ENCODE data around the gene MAPK4.
"Not testable (repeated sequence)": the region's sequence is repeated elsewhere in the genome, so short reads cannot be mapped to it uniquely, and the experiment has no call there.

MAPK4 gene

DNA sequence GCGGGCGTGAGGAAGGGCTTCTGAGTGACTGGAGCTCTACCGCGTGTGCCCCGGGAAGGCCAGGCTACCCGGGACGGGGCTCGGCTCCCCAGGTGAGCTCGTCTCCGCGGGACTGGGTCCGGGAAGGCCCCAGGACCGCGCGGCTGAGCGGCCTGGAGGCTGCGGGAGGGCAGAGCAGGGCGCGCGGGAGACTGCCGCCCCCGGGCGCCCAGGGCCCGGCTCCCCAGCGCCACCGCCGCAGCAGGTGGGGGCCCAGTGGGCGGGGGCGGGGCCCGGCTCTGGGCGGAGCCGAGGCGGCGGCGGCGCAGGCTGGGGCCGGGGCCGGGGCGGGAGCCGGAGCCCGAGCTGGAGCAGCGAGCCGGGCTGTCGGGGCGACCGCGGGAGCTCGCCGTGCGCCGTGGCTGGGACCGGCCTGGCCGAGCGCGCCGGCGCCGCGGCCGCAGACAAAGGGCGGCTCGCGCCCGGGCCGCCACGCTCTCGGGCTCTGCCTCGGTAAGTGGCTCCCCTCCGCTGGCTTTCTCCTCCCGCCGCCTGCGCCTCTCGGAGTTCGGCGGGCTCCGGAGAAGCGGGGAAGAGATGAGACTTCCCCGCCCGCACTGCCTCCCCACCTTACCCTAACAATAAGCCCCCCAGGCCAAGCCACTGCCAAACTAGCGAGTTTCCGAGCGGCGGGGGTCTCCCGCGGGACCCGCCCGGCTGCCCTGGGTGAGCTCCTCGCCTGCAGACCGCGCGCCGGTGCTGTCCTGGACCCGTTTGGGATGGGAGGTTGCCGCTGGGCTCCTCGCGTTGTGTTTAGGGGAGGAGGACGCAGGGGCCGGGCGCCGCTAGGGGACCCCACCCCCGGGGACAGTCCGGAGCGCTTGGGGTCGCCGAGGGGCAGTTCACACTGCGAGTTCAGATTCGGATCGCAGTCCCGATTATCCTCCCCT is at the start of gene MAPK4:
Gene MAPK4 (plus strand): TSS at position 336 of the 929 bp plus-strand sequence. CDS start 103,872 bp downstream, outside the sequence.
- Histone ChIP-seq H3K9me3 (ENCODE audit: insufficient read depth, low read depth, low read length) (peaks cover 11% of the 10 kb centered on the region; the same call in 1 of the 2 replicates), H3K4me1 (ENCODE audit: insufficient read depth, low read length, poor library complexity, severe bottlenecking) (no peaks in the 10 kb centered on the region), H4K20me1 (ENCODE audit: insufficient read depth, low read length, poor library complexity, severe bottlenecking) (no peaks in the 10 kb centered on the region), H3K4me2 (ENCODE audit: low read depth, low read length, poor library complexity, severe bottlenecking) (no peak within 1 kb of the TSS), H3K79me2 (ENCODE audit: insufficient read depth, low read length) (no peaks in the 10 kb centered on the region), H3K9ac (ENCODE audit: low read depth, low read length, poor library complexity, severe bottlenecking) (no peak within 1 kb of the TSS), H3K36me3 (ENCODE audit: insufficient read depth, low read length) (no peaks in the 10 kb centered on the region), H3F3A (ENCODE audit: low read depth) (no peaks in the 10 kb centered on the region), H3K4me3 (ENCODE audit: low read length, poor library complexity, severe bottlenecking) (no peak within 1 kb of the TSS), H3K9me2 (replicated peaks; ENCODE audit: low read depth, low read length) (no peaks in the 10 kb centered on the region), H3K27me3 (ENCODE audit: insufficient read depth, low read length, poor library complexity, severe bottlenecking) (no peaks in the 10 kb centered on the region), H2AFZ (ENCODE audit: low read length) (no peak within 1 kb of the TSS)
- no peak for TF ChIP-seq EZH2phosphoT487 (IDR thresholded peaks at IDR 0.05; ENCODE audit: borderline replicate concordance)
- TF ChIP-seq, protein P1, sequence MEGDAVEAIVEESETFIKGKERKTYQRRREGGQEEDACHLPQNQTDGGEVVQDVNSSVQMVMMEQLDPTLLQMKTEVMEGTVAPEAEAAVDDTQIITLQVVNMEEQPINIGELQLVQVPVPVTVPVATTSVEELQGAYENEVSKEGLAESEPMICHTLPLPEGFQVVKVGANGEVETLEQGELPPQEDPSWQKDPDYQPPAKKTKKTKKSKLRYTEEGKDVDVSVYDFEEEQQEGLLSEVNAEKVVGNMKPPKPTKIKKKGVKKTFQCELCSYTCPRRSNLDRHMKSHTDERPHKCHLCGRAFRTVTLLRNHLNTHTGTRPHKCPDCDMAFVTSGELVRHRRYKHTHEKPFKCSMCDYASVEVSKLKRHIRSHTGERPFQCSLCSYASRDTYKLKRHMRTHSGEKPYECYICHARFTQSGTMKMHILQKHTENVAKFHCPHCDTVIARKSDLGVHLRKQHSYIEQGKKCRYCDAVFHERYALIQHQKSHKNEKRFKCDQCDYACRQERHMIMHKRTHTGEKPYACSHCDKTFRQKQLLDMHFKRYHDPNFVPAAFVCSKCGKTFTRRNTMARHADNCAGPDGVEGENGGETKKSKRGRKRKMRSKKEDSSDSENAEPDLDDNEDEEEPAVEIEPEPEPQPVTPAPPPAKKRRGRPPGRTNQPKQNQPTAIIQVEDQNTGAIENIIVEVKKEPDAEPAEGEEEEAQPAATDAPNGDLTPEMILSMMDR (conservative IDR thresholded peaks at IDR 0.05; ENCODE audit: low read length): no peak

- H2AFZ ChIP-seq (ENCODE audit: low read length); H3K9me2 ChIP-seq (replicated peaks; ENCODE audit: low read depth, low read length); H3K9ac ChIP-seq (ENCODE audit: low read depth, low read length, poor library complexity, severe bottlenecking); H3K27me3 ChIP-seq (ENCODE audit: insufficient read depth, low read length, poor library complexity, severe bottlenecking); H3K4me2 ChIP-seq (ENCODE audit: low read depth, low read length, poor library complexity, severe bottlenecking); H3K79me2 ChIP-seq (ENCODE audit: insufficient read depth, low read length); H3K9me3 ChIP-seq (ENCODE audit: insufficient read depth, low read depth, low read length); H3K4me1 ChIP-seq (ENCODE audit: insufficient read depth, low read length, poor library complexity, severe bottlenecking); H4K20me1 ChIP-seq (ENCODE audit: insufficient read depth, low read length, poor library complexity, severe bottlenecking); H3K4me3 ChIP-seq (ENCODE audit: low read length, poor library complexity, severe bottlenecking); H3K36me3 ChIP-seq (ENCODE audit: insufficient read depth, low read length); H3F3A ChIP-seq (ENCODE audit: low read depth): not testable (repeated sequence)
These were observed 42.6 kb upstream of the MAPK4 start for GRCh38 chr18:50517277-50517676.

DNA sequence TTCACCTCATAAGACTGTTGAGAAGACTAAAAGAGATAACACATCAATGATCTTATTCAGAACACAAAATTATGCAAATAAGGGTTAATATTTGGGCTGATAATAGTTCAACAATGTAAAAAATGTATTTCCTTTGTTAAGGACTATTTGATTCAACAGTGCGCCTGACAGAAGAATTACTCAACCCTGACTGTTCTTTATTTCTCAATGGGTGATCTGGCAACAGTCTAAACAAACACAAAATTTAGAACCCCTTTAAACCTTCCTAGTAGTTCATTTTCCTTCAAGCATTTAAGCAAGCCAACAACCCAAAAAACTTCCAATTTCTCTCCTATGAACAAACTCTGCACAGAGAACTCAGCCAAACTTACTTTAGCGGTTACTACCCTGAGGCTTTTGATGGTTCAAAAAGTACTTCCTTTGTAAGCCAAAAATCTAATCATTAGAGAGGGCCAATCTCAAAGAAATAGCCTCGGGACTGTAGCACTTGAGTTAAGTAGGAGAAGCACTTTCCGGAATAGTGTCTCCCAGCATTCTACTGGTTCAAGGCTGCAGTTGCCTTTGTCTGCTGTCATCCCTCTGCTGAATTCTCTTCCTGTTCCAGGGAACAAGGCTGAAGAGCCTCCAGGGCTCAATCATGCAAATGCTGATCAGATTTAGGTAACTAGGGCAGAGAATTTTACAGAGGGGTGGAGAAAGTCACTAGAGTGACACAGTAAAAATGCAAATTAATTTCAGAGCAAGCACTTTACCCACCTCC is 40.9 kb upstream of the MAPK4 start:
- Histone ChIP-seq H4K20me1 (ENCODE audit: insufficient read depth, low read length, poor library complexity, severe bottlenecking) (no peaks in the 10 kb centered on the region), H2AFZ (ENCODE audit: low read length) (no peak overlapping the region), H3K9ac (ENCODE audit: low read depth, low read length, poor library complexity, severe bottlenecking) (no peak overlapping the region), H3K9me3 (ENCODE audit: insufficient read depth, low read depth, low read length) (no peaks in the 10 kb centered on the region), H3K4me3 (ENCODE audit: low read length, poor library complexity, severe bottlenecking) (no peak overlapping the region), H3K4me2 (ENCODE audit: low read depth, low read length, poor library complexity, severe bottlenecking) (no peak overlapping the region), H3K36me3 (ENCODE audit: insufficient read depth, low read length) (no peaks in the 10 kb centered on the region), H3K4me1 (ENCODE audit: insufficient read depth, low read length, poor library complexity, severe bottlenecking) (no peaks in the 10 kb centered on the region), H3K27me3 (ENCODE audit: insufficient read depth, low read length, poor library complexity, severe bottlenecking) (no peaks in the 10 kb centered on the region), H3K79me2 (ENCODE audit: insufficient read depth, low read length) (no peaks in the 10 kb centered on the region), H3K9me2 (replicated peaks; ENCODE audit: low read depth, low read length) (no peaks in the 10 kb centered on the region), H3F3A (ENCODE audit: low read depth) (no peaks in the 10 kb centered on the region)
- no peak for TF ChIP-seq EZH2phosphoT487 (IDR thresholded peaks at IDR 0.05; ENCODE audit: borderline replicate concordance)
- TF ChIP-seq, protein P1 (conservative IDR thresholded peaks at IDR 0.05; ENCODE audit: low read length): no peak
